H54 (cell line): ENCODE data around the gene NPHP4.

Experiments used
- DNase-seq: peaks from one replicate; pipeline ENCODE4 v3.0.0; 2011; ENCODE audit warnings: low spot score, mixed read lengths; ENCODE audit not compliant: insufficient read length
- FAIRE-seq: peaks from 3 replicates; lab custom pipeline; 2011; peaks lifted over from hg19 to GRCh38; lab: Jason Lieb, UNC
- POLR2A ChIP-seq: IDR thresholded peaks from 2 replicates; pipeline ENCODE4 v1.6.1; 2011; ENCODE audit warnings: low read depth, mild to moderate bottlenecking, low read length

The NPHP4 gene

GRCh38 chr1:5941671-5942070, 50.6 kb downstream of the NPHP4 start:
- FAIRE-seq = no peak
- TF ChIP-seq POLR2A = no peak
- no peak for DNase-seq

GRCh38 chr1:5940723-5941407, 51.4 kb downstream of the NPHP4 start:
- DNase-seq (no peak), FAIRE-seq (no peak)
- TF ChIP-seq POLR2A = no peak

GRCh38 chr1:5939271-5940170, 52.7 kb downstream of the NPHP4 start:
- no peak for DNase-seq

GRCh38 chr1:5938101-5938646, 54.1 kb downstream of the NPHP4 start:
- TF ChIP-seq POLR2A = no peak
- FAIRE-seq (no peak), DNase-seq (no peak)

More at GRCh38 chr1:5939271-5940170, 52.7 kb downstream of the NPHP4 start:
- FAIRE-seq = no peak
- no peak for TF ChIP-seq POLR2A

GRCh38 chr1:5937373-5937857, 54.8 kb downstream of the NPHP4 start:
- no peak for TF ChIP-seq POLR2A
- FAIRE-seq (no peak), DNase-seq (no peak)

GRCh38 chr1:5936621-5937372, 55.4 kb downstream of the NPHP4 start:
- FAIRE-seq (no peak), DNase-seq (no peak)
- no peak for TF ChIP-seq POLR2A

- no peak for TF ChIP-seq POLR2A
- no peak for DNase-seq
- FAIRE-seq = no peak
Measured at GRCh38 chr1:5936126-5936525, 56.1 kb downstream of the NPHP4 start.

- no peak for FAIRE-seq
- TF ChIP-seq POLR2A = no peak
Measured at GRCh38 chr1:5935026-5935425, 57.2 kb downstream of the NPHP4 start.

GRCh38 chr1:5934058-5934884, 58.0 kb downstream of the NPHP4 start:
- no peak for DNase-seq
- no peak for TF ChIP-seq POLR2A
- no peak for FAIRE-seq

More at GRCh38 chr1:5935026-5935425, 57.2 kb downstream of the NPHP4 start:
- DNase-seq = no peak

GRCh38 chr1:5933676-5934057, 58.6 kb downstream of the NPHP4 start:
- TF ChIP-seq POLR2A = no peak
- no peak for FAIRE-seq
- DNase-seq = no peak

- FAIRE-seq (no peak), DNase-seq (no peak)
- no peak for TF ChIP-seq POLR2A
Measured at GRCh38 chr1:5933050-5933449, 59.2 kb downstream of the NPHP4 start.

GRCh38 chr1:5928714-5929400, 63.4 kb downstream of the NPHP4 start:
- DNase-seq (no peak), FAIRE-seq (no peak)
- no peak for TF ChIP-seq POLR2A
